Fibroblast of skin of abdomen (primary cell): ENCODE data around the gene GAS7.

Experiments used
- DNase-seq: peaks from one replicate; pipeline ENCODE4 v3.0.0-alpha.2; 2013

The GAS7 gene

DNA sequence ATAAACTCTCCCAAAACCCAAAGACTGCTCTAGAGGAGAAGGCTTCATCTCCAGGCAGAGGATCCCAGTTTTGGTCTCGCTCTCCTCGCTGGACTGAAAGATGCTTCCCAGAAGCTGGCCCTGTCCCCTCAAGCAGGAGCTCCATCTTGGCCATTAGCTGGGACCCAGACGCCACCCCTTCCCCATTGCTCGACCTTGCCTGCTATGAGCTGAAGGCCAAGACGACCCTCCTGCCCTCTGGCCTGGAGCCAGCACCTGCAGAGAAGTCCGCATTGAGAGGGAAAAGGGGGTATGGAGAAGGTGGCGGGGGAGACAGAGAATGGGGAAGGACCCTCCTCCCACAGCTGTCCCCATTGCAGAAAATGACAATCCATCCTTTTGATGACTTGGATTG lies 289.8 kb downstream of the GAS7 start:
- no peak for DNase-seq

DNA sequence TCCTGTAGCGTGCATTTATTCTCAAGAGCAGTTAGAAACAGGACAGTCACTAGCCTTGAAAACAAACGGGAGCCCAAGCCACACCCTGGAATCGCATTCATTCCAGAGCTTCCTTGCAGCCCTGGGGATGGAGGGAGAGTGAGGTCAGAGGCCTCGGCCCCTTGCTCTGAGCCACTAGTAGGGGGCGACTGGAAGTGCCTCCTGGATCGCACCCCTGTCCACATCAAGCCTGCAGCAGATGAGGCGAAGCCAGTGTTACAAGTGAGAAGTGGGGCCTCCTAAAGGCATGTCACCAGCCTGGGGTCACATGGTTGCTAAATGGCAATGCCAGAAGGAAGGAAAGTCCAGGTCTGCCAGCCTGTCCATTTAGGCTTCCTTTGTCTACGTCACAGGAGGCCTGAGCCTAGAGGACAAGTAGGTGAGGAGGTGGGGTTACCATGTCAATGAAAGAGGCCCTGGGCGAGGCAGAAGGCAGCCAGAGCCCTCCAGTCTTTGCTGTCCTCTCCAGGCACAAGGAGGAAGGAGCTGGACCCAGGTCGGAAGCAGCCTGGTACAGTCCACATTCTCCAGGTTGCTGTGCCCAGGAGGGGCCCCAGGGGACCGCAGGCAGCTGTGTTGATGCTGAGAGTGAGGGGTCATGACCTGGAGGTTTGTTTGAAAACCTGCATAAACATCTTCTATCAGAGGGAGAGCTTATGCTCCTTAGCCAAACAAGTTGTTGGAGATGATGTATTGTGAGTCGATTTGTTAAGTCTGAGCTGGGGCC lies 290.3 kb downstream of the GAS7 start:
- peak; percentile 26 for DNase-seq

DNA sequence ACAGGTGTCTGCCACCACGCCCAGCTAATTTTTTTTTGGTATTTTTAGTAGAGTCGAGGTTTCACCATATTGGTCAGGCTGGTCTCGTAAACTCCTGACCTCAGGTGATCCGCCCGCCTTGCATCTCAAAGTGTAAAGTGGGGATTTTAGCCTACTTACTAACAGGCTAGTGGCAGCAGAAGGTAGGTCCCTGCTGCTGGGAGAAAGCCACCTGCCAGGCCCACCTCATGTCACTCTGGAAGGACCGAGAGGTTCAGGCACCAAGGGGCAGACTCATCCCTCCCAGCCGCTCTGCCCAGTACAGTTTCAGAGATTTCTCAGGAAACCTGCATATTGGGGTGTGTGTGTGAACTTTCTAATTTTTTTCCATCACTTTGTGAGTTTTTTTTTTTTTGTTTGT lies 291.3 kb downstream of the GAS7 start:
- DNase-seq = no peak

DNA sequence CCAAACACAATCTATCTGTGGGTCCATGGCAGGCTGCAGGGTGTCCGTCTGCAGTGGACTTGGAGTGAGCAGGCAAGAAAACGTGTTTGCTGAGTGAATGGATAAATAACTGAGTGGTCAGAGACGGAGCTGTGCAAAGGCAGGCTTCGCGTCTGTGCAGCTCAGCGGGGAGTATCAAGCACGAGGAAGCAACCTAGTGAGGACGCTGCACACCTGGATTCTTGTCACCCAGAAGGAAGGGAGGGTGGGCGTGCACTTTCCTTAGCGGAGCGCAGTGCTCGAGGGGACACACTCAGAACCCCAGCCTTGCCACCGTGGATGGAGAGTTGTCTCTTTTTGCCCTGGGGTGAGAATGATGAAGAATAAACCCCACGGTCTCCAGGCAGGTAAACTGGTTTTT lies 291.8 kb downstream of the GAS7 start:
- DNase-seq = no peak

DNA sequence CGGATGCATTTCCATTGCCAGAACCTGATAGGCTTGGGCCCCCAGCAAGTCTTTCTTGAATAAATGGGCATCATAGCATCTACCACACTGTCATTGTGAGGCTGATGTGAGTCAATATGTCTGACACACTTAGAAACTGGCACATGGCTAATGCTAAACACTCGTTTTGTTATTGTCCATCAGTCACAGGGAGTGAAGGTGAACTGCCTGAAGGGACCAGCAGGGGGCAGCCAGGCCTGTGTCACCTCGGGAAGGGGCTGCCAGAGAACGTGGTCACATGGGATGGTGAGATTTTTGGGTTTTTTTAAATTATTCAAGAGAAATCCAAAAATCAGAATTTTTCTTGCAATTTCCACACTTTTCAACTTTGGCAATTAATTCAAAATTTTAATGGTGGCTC lies 292.5 kb downstream of the GAS7 start:
- no peak for DNase-seq

DNA sequence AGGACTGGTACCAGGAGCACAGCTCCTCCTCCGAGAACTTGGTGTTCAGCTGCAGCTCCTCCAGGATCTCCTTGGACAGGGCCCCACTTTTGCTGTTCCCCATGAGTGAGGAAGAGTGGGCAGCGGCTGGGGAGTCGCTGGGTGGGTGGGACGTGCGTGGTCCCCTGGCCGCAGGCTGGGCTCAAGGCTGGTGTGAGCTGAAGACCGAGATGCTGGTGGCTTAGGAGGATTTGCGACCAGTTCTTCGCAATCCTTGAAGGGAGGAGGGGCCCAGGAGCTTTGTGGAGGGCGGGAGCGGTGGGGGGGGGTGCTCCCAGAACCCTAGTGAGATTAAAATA lies 293.4 kb downstream of the GAS7 start, which contains the start of gene RCVRN:
TSS of gene RCVRN (minus strand) at position 194 of the 338 bp plus-strand sequence. CDS start at position 103, 91 bp downstream.
- DNase-seq = no peak

DNA sequence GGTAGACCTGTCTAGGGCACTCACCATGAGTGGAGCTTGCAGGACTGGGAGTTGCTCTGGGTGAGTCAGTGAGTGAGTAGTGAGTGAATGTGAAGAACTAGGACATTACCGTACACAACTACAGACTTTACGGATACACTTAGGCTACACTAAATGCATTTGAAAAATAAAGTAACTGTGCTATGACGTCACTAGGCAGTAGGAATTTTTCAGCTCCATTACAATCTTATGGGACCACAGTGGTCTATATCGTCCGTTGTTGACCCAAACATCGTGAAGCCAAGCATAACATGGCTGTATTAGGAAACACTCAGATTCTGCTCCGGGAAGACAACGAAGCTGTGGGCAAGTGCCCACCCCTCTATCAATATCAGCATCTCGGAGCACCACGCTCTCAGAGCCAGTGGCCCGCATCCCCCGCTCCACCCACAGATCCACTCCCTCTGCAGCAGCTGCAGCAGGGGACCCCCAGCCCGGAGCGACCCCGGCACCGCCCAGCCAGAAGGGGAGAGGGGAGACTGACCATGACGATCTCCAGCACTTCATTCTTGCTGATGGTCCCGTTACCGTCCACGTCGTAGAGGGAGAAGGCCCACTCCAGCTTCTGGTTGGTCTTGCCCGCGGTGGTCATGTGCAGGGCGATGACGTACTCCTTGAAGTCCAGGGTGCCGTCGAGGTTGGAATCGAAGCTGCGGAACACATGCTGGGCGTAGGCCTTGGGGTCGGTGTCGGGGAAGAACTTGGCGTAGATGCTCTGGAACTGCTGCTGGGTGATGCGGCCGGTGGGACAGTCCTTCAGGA lies 293.9 kb downstream of the GAS7 start:
- no peak for DNase-seq

DNA sequence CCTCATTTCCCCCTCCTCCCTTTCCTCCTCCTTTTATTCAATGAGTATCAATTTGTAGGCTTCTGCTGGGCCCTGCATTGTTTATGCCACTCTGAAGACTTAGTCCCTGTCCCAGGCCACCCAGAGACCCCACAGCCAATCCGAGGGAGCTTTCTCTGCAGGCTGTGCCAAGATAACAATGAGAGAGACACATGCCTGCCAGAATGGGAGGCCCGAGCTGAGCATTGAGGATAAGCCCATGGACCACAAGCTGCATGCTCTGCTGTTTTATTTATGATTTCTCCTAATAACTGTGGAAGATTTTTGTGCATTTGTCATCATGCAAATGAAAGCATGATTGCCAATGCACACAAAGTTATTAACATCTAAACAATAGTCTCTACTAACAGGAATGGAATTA lies 296.3 kb downstream of the GAS7 start:
- DNase-seq = peak; percentile 50

DNA sequence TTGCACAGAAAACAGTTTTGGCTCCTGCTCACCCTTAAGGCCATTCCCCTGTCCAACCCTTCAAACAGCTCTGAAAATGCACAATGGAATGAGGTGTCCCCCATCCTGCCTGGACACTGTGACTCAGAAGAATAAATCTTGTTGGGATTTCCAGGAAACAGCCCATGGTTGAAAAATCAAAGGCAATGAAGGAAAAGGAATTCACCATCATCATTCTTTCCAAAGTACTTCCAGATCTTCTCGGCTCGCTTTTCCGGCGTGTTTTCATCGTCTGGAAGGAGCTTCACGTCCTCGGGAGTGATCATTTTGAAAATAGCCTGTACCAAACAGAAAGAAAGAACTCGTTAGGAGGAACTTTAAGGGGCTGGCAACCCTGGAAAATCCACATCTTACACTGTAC lies 297.6 kb downstream of the GAS7 start:
- DNase-seq = peak; percentile 92

DNA sequence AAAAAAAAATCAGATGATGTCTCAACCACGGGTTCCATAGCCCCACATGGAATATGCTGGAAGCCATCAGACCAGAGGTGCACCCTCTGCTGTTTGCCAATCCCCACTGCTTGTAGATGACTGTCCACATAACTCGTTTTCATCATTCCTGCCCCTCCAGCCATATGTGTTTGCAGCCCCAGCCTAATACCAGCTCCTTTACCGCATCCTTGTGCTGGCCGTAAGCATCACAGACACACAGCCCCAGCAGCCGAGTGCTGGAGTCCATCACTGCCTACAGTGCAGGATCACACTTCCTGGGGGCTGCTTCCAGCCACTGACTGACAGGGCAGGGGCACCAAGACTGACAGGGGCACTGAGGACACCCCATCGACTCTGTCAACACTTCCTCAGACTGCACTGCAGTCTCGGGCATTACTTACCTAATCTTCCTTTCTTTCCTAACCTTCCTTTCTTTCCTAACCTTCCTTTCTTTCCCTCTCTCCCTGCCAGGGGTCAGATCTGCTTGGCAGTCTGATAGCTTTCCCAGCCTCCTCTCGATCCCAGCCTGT lies 298.3 kb downstream of the GAS7 start:
- peak; percentile 69 for DNase-seq

DNA sequence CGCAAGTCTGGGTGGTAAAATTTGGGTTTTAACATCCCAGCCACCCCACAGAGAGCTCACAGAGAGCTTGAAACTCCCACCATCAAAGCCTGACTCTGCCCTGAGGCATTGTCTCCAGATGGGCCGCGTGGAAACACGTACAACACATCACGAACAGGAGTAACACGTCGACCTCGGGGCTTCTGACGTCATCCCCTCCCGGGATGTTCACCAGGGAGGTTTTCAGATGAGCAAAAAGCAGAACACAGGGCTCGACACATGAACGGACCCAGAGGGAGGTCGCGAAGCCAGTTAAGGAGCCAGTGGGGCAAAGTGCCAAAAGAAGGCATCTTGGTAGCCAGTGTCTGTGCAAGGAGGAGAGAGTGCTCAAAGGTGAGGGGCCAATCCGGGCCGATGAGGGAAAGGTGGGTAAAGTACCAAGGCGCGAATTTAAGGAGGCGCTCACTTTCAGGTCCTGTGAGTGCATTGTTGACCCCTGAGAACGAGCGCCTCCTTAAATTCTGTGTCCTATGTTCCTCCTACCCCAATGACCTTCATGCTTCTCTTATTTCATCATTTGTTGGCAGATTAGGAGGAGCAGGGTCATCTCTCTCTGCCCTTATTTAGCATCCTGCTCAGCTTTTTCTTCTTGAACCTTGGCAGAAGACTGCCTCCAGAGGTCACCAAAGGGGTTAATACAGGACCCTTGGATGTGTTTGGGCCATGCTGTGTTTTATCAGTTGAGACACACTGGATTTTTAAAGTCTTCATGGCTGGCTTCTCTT lies 298.9 kb downstream of the GAS7 start:
- peak; percentile 22 for DNase-seq

DNA sequence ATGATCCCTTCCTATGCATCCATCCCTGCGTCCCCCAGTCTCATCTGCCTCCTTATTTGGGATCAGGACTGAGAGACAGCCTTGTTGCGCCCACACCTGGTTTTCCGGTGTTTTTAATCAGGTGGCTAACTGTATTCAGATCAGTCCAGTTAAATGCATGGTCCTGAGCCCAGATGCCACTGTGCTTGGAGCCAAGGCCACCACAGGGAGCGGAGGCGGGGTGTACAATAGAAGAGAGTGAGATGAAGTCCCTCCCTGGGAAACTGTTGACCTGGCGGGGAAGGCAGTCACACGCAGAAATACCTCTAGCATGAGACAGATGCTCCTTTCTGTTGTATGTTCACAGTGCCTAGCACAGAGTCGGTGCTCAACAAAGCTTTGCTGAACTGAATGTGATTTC lies 299.6 kb downstream of the GAS7 start:
- no peak for DNase-seq

DNA sequence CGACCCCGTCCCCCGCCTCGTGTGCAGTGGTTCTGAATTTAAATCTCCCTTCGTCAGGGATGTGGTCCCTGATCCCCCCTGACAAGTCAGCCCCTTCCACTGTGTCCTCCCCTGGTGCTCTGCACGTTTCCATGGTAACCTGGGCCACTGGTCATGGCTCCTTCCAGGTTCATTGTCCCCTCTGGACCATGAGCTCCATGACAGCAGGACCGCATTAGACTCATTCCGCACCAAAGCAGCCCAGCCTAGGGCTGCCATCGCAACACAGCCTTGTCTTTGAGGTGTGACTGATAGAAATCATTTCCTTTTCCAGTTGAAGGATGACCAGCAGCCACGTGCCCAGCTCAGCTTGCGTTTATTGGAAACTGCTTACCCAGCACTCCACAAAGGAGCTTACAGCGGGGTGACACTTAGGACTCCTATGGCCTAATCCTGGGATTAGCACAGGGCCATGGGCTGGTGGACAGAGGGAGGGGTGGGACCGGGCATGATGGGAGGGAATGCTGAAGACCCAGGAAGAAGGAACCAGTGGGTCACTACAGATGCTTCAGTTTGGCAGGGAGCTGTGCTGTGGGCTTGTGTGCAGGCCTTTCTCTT lies 300.9 kb downstream of the GAS7 start:
- DNase-seq = no peak

DNA sequence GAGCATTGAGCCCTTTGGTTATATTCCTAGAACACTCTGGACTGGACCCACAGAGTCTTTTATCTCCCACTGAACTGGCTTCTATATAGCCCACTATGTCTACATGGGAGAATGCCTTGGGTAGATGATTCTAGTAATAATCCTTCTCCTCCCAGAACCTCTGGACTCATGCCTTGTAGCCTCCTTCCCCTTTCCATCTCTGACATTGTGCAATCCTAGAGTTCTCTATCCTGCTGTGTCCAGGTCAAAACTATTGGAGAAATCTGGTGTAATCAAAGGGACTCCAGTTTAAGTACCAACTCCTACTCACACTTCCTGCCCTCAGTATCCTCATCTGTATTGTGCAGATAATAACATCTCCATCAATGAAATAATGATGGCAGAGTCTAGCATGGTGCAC lies 302.5 kb downstream of the GAS7 start:
- no peak for DNase-seq

DNA sequence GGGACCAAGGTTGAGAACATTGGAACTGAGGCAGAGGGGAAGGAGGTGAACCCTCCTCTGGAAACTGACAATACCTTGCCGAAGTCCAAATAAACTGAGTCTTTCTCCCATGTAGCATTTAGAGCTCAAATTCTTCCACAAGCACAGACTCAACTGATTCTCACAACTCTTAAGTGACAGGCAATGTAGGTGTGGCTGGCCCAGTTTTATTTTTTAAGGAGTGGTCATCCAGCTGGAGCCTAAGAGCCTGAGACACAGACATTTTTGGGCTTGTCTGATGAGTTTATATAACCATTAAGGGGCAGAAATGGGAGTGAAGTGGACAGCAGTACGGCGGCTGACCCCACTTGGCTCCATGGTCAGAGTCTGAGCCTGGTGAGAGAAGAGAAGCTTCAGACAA lies 304.2 kb downstream of the GAS7 start:
- DNase-seq = no peak

DNA sequence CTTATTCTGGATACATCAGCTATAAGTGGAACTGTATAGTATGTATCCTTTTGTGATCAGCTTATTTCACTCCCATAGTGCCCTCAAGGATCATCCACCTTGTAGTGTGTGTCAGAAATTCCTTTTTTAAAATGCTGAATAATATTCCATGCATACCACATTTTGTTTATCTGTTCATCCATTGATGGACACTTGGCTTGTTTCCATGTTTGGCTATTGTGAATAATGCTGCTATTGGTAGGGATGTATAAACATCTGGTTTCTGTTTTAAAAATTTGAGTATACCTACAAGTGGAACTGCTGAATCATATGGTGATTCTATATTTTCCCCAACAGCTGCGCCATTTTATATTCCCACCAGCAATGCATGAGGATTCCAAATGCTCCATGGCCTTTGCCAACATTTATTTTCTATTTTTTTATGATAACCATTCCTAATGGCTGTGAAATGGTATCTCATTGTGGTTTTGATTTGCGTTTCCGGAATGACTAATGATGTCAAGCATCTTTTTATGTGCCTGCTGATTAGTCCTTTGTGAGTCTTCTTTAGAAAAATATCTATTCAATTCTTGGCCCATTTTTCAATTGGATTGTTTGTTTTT lies 304.9 kb downstream of the GAS7 start:
- DNase-seq = peak; percentile 76

DNA sequence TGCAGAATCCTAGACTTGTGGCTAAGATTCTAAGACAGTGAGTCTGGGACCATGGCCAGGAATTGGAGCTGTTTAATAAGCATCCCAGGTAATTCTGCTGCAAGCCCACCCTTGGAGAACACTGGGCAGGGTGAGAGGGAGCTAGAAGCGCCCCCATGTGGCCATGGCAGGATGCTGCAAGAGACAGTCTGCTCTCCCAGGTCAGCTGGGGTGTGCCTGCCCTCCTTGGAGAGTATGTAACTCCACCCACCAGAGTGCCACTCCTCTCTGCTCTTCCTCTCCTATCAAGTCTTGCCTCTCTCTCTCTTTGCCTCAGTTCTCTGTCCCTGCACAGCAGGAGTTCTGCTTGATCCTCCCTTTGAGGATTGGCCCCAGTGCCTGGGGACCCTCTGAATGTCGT lies 308.3 kb downstream of the GAS7 start:
- no peak for DNase-seq

DNA sequence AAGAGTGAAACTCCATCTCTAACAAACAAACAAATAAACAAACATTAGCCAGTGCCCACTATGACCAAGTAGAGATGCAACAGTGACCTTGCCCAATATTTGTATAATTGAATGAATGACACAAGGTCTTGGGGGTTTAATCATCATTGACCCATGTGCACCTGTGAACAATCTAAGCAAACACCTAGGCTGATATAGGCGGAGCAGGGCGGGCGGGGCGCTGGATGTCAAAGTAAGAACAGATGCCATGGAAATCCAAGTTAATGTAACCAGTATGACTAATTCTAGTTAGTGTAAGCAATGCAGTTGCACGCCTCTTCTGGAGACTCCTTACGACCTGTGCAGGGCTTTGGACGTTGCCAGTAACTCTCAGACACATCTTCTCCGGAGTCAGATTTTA lies 310.9 kb downstream of the GAS7 start:
- no peak for DNase-seq

DNA sequence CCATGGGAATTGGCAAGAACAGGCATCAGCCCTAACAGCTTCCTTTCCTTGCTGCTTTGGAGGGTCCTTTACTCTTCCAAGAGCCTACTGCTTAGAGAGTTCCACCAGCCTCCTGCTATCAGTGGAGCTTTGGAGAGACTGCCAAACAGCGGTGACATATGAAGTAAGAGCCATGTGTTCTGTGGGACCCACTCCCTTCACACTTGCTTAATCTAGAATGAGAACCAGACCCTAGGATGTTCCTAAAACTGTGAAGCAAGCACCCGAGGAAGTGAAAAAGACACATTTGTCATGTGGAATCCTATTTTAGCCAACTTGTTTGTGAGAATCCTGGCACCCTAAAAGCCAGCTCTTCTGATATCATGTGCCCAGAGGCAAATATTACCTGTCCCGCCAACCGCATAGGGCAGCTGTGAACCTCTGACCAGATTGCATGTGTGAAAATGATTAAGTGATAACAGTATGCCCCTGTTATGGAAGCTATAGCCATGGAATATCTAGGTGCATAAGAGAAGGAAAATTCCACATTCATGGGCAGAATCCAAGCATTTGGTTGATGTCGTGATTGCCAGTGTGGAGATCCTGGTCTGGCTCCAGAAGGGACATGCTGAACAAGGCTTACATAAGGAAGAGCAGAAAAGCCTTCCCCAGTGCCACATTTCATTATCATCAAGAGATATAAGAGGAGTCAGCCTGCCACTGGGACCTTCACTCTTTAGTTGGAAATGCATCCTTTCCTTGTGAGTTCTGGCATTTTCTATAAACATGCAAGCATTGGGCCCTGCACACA lies 312.1 kb downstream of the GAS7 start:
- no peak for DNase-seq

DNA sequence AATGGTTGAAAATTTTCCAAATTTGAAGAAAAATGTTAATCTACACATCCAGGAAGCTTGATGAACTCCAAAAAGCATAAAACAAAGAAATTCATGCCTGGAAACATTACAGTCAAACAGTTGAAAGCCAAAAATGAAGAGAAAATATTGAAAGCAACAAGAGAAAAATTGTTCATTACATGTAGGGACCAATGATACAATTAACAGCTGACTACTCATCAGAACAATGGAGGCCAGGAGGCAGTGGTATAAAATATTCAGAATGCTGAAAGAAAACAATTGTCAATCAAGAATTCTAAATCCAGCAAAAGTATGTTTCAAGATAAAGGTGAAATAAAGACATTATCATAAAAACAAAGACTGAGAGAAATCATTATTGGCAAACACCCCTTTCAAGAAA lies 315.0 kb downstream of the GAS7 start:
- no peak for DNase-seq

DNA sequence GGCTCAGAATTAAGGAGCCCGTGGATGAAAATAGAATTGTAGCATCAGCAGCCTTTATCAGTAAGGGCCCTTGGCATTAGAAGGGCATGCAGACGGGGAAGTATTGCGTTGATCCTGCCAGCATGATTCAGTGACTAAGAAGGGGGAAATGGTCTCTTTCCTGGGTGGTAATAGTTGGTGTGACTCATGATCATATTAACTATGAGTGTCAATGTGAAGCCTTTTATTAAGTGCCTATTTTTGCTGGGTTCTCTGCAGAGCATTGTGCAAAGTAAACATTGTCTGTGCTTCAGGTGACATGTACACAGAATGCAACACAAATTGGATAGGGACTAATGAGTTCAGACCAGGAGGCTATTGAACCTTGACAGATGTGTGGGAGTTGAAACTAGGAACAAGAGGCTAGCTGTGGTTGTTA lies 317.8 kb downstream of the GAS7 start:
- peak; percentile 49 for DNase-seq
